MM.1S (cell line): ENCODE results near the gene CCDC8.

ENCODE experiments used
- DNase-seq: peaks from one replicate; pipeline ENCODE4 v3.0.0-alpha.2; 2015
- H2AFZ ChIP-seq: fragments of 300-600 bp; sonication (generic); 2 replicates; pipeline ENCODE4 v1.6.0; 2016; ENCODE audit warnings: antibody characterized with exemption, low read length
- H3F3A ChIP-seq: fragments of 300-600 bp; sonication (generic); 2 replicates; pipeline ENCODE4 v1.6.1; 2016; ENCODE audit warnings: mild to moderate bottlenecking, antibody characterized with exemption, low read length, moderate library complexity, mixed read lengths; ENCODE audit not compliant: insufficient read depth
- H3K27ac ChIP-seq: fragments of 300-600 bp; sonication (generic); 2 replicates; pipeline ENCODE4 v1.5.1; 2016; ENCODE audit warnings: mild to moderate bottlenecking, low read length
- H3K27me3 ChIP-seq: fragments of 300-600 bp; sonication (generic); replicated peaks from 2 replicates; pipeline ENCODE4 v1.6.0; 2016; ENCODE audit warnings: low read length; ENCODE audit not compliant: insufficient read depth
- H3K36me3 ChIP-seq: fragments of 300-600 bp; sonication (generic); replicated peaks from 2 replicates; pipeline ENCODE4 v1.6.1; 2016; ENCODE audit warnings: mild to moderate bottlenecking, low read length, mixed read lengths; ENCODE audit not compliant: insufficient read depth
- H3K4me1 ChIP-seq: fragments of 300-600 bp; sonication (generic); 2 replicates; pipeline ENCODE4 v1.6.1; 2016; ENCODE audit warnings: low read length, mixed read lengths
- H3K4me2 ChIP-seq: fragments of 300-600 bp; sonication (generic); 2 replicates; pipeline ENCODE4 v1.6.0; 2016; ENCODE audit warnings: low read depth, low read length
- H3K4me3 ChIP-seq: fragments of 300-600 bp; sonication (generic); 2 replicates; pipeline ENCODE4 v1.5.1; 2016; ENCODE audit warnings: low read length, mixed read lengths
- H3K79me2 ChIP-seq: fragments of 300-600 bp; sonication (generic); 2 replicates; pipeline ENCODE4 v1.6.1; 2016; ENCODE audit warnings: mixed run types, low read length, mixed read lengths
- H3K9ac ChIP-seq: fragments of 300-600 bp; sonication (generic); 2 replicates; pipeline ENCODE4 v1.6.1; 2016; ENCODE audit warnings: low read length, mixed read lengths
- H3K9me2 ChIP-seq: fragments of 300-600 bp; sonication (generic); replicated peaks from 2 replicates; pipeline ENCODE4 v1.6.1; 2016; ENCODE audit warnings: mild to moderate bottlenecking, low read length, mixed read lengths; ENCODE audit not compliant: insufficient read depth
- H3K9me3 ChIP-seq: fragments of 300-600 bp; sonication (generic); replicated peaks from 2 replicates; pipeline ENCODE4 v1.6.1; 2016; ENCODE audit warnings: mild to moderate bottlenecking, low read length, mixed read lengths; ENCODE audit not compliant: insufficient read depth
- H4K20me1 ChIP-seq: fragments of 300-600 bp; sonication (generic); 2 replicates; pipeline ENCODE4 v1.6.1; 2016; ENCODE audit warnings: mild to moderate bottlenecking, low read length, moderate library complexity, mixed read lengths; ENCODE audit not compliant: insufficient read depth
- EZH2 ChIP-seq: fragments of 300-600 bp; sonication (generic); optimal IDR thresholded peaks from 2 replicates; pipeline ENCODE3; 2017; ENCODE audit warnings: low read depth, mild to moderate bottlenecking, antibody characterized with exemption, low read length, mixed read lengths
- EZH2phosphoT487 ChIP-seq: fragments of 300-600 bp; sonication (generic); IDR thresholded peaks from 2 replicates; pipeline ENCODE4 v1.6.1; 2018; ENCODE audit warnings: antibody characterized with exemption, low read length
- TF ChIP-seq, protein P1 (sequence below): fragments of 300-600 bp; sonication (generic); IDR thresholded peaks from 2 replicates; pipeline ENCODE4 v1.5.1; 2016; ENCODE audit warnings: antibody characterized with exemption, low read length, mixed read lengths

The CCDC8 gene

DNA sequence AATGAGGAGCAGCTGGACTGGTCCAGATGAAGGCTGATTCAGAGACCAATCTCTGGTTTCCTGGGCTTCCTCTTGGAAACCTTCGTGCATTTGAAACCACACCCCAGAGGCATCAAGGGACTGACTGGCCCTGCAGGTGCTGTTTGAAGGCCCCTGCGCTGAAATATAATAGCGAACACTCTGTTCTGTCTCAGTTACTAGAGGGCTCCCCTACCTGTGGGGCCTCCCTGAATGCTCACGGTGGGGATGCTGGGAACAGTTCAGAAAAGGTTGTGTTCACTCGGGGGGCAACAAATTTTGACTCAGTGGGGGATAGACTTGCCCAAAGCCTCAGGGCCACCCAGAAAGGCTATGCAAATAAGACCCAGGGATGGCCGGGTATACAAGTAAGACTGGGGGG is 6.4 kb downstream of the CCDC8 start:
- Histone ChIP-seq H3K9me2 (no peaks in the 10 kb centered on the region), H3K4me1 (no peaks in the 10 kb centered on the region), H3K79me2 (no peaks in the 10 kb centered on the region), H4K20me1 (no peaks in the 10 kb centered on the region), H3K27ac (no peak overlapping the region), H3K9me3 (no peaks in the 10 kb centered on the region), H2AFZ (no peak overlapping the region), H3K9ac (no peak overlapping the region), H3K4me2 (no peak overlapping the region), H3K27me3 (peaks cover 81% of the 10 kb centered on the region), H3K4me3 (no peak overlapping the region), H3F3A (no peaks in the 10 kb centered on the region), H3K36me3 (no peaks in the 10 kb centered on the region)
- DNase-seq: no peak
- no peak for TF ChIP-seq EZH2
- TF ChIP-seq, protein P1, sequence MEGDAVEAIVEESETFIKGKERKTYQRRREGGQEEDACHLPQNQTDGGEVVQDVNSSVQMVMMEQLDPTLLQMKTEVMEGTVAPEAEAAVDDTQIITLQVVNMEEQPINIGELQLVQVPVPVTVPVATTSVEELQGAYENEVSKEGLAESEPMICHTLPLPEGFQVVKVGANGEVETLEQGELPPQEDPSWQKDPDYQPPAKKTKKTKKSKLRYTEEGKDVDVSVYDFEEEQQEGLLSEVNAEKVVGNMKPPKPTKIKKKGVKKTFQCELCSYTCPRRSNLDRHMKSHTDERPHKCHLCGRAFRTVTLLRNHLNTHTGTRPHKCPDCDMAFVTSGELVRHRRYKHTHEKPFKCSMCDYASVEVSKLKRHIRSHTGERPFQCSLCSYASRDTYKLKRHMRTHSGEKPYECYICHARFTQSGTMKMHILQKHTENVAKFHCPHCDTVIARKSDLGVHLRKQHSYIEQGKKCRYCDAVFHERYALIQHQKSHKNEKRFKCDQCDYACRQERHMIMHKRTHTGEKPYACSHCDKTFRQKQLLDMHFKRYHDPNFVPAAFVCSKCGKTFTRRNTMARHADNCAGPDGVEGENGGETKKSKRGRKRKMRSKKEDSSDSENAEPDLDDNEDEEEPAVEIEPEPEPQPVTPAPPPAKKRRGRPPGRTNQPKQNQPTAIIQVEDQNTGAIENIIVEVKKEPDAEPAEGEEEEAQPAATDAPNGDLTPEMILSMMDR: no peak
- TF ChIP-seq EZH2phosphoT487: no peak

GRCh38 chr19:46404753-46405468 is 8.5 kb downstream of the CCDC8 start:
- Histone ChIP-seq H3K9me3 (no peaks in the 10 kb centered on the region), H3K27me3 (peaks cover 79% of the 10 kb centered on the region), H2AFZ (no peak overlapping the region), H3K4me3 (no peak overlapping the region), H3K9ac (no peak overlapping the region), H3F3A (no peaks in the 10 kb centered on the region), H4K20me1 (no peaks in the 10 kb centered on the region), H3K4me2 (no peak overlapping the region; the same call in 1 of the 2 replicates), H3K27ac (no peak overlapping the region), H3K79me2 (no peaks in the 10 kb centered on the region), H3K9me2 (no peaks in the 10 kb centered on the region), H3K36me3 (no peaks in the 10 kb centered on the region), H3K4me1 (no peaks in the 10 kb centered on the region)
- DNase-seq: no peak
- TF ChIP-seq EZH2phosphoT487 (no peak), EZH2 (no peak)
- TF ChIP-seq, protein P1: no peak

- no peaks in the 10 kb centered on the region for H3K36me3 ChIP-seq
- H3K27me3 ChIP-seq: peaks cover 86% of the 10 kb centered on the region
- H3K4me1 ChIP-seq: no peaks in the 10 kb centered on the region
- peak overlapping the region; percentile 32; the same call in 1 of the 2 replicates for H3K4me2 ChIP-seq
- H3K9me2 ChIP-seq: no peaks in the 10 kb centered on the region
- no peak for TF ChIP-seq EZH2
- TF ChIP-seq EZH2phosphoT487: no peak
- TF ChIP-seq, protein P1: no peak
- no peaks in the 10 kb centered on the region for H4K20me1 ChIP-seq
- DNase-seq: no peak
- H3K27ac ChIP-seq: no peak overlapping the region
- H3K9me3 ChIP-seq: no peaks in the 10 kb centered on the region
- no peaks in the 10 kb centered on the region for H3F3A ChIP-seq
- H3K9ac ChIP-seq: no peak overlapping the region
- H2AFZ ChIP-seq: no peak overlapping the region
- no peak overlapping the region for H3K4me3 ChIP-seq
- H3K79me2 ChIP-seq: no peaks in the 10 kb centered on the region
Measured at GRCh38 chr19:46404055-46404752, 9.2 kb downstream of the CCDC8 start.
